AG04449 (cell line): ENCODE measurements around the gene HPSE2.

Experiments used
- CTCF ChIA-PET: fragments of 350-600 bp; formaldehyde crosslinking; extraction: SDS; loops from one replicate; lab custom pipeline; 2021; ENCODE audit warnings: antibody characterized with exemption; lab: Yijun Ruan, JAX
- POLR2A ChIA-PET: fragments of 400-600, 350-600 bp; formaldehyde crosslinking; extraction: SDS; loops from one replicate; lab custom pipeline; 2020; ENCODE audit warnings: antibody characterized with exemption, inconsistent platforms; lab: Yijun Ruan, JAX
- DNase-seq: peaks from one replicate; pipeline ENCODE4 v3.0.0-alpha.2; 2010; ENCODE audit warnings: low read depth, low spot score
- H3K4me3 ChIP-seq: 2 replicates; pipeline ENCODE4 v1.5.1; 2011; ENCODE audit warnings: low read depth, mild to moderate bottlenecking, control low read depth, low read length
- CTCF ChIP-seq: IDR thresholded peaks from one replicate; pipeline ENCODE4 v1.5.1; 2011; ENCODE audit warnings: mild to moderate bottlenecking, moderate library complexity, low read length, control low read depth, inconsistent platforms; ENCODE audit not compliant: insufficient read depth; ENCODE audit errors: missing control alignments

Gene HPSE2

GRCh38 chr10:99235658-99236626, at the start of gene HPSE2:
HPSE2 (minus strand) TSS chr10:99235852.
- no peak for DNase-seq
- H3K4me3 ChIP-seq: no peak within 1 kb of the TSS; the same call in 1 of the 2 replicates
- ChIA-PET POLR2A (no interaction called here), CTCF (interaction anchor here (1.7 kb wide), 1 partner anchor 9 kb away, joined by 5 read pairs; no protein-coding TSS in a partner anchor)
- no peak for TF ChIP-seq CTCF

- ChIA-PET CTCF (interaction anchor here (1.4 kb wide), 1 partner anchor 34 kb away, joined by 3 read pairs; no protein-coding TSS in a partner anchor), POLR2A (no interaction called here)
- TF ChIP-seq CTCF: no peak
- DNase-seq: no peak
- no peak overlapping the region for H3K4me3 ChIP-seq
Measured at GRCh38 chr10:99280472-99280871, 44.8 kb upstream of the HPSE2 start.

GRCh38 chr10:99279626-99280111, 44.0 kb upstream of the HPSE2 start:
- CTCF ChIA-PET: no interaction called here
- no peak overlapping the region for H3K4me3 ChIP-seq
- DNase-seq: peak; percentile 50
- POLR2A ChIA-PET: no interaction called here
- TF ChIP-seq CTCF: no peak

GRCh38 chr10:99276848-99277486, 41.3 kb upstream of the HPSE2 start:
- DNase-seq: no peak
- ChIA-PET POLR2A (no interaction called here), CTCF (interaction anchor here (1.1 kb wide), 1 partner anchor 811 kb away, joined by 3 read pairs; no protein-coding TSS in a partner anchor)
- H3K4me3 ChIP-seq: no peak overlapping the region
- no peak for TF ChIP-seq CTCF

GRCh38 chr10:99266383-99266782, 30.7 kb upstream of the HPSE2 start:
- POLR2A ChIA-PET: no interaction called here
- TF ChIP-seq CTCF: no peak
- DNase-seq: no peak
- H3K4me3 ChIP-seq: no peak overlapping the region
- CTCF ChIA-PET: no interaction called here
